Prostate gland (tissue), 2 donors: ENCODE results near the gene CNTNAP2.

ENCODE experiments used
- CTCF ChIP-seq, 4 experiments: fragments of 200-600 bp in 2 of 4; fragments of 450-650 bp in 2 of 4; sonication (generic) in 2 of 4; IDR thresholded peaks; 1 replicate in 3 of 4; 2 replicates in 1 of 4; pipeline ENCODE4 v1.5.1; 2016 to 2019; ENCODE audit warnings: antibody characterized with exemption in 4 of 4, mild to moderate bottlenecking in 2 of 4, moderate library complexity in 2 of 4
- POLR2A ChIP-seq: fragments of 450-650 bp; IDR thresholded peaks from one replicate; pipeline ENCODE4 v1.6.1; 2016; ENCODE audit warnings: antibody characterized with exemption, mild to moderate bottlenecking

- TF ChIP-seq CTCF (IDR thresholded peaks at IDR 0.05) (no peak), POLR2A (no peak)
Measured at GRCh38 chr7:146076344-146076743, 40.3 kb upstream of the CNTNAP2 start.
